IPS DF 4.7 (cell line): ENCODE measurements around the gene MACROH2A1.

Experiments used
- DNase-seq: peaks from one replicate; pipeline ENCODE4 v3.0.0-alpha.2; 2013; ENCODE audit warnings: low spot score; ENCODE audit errors: extremely low read depth

Gene MACROH2A1

DNA sequence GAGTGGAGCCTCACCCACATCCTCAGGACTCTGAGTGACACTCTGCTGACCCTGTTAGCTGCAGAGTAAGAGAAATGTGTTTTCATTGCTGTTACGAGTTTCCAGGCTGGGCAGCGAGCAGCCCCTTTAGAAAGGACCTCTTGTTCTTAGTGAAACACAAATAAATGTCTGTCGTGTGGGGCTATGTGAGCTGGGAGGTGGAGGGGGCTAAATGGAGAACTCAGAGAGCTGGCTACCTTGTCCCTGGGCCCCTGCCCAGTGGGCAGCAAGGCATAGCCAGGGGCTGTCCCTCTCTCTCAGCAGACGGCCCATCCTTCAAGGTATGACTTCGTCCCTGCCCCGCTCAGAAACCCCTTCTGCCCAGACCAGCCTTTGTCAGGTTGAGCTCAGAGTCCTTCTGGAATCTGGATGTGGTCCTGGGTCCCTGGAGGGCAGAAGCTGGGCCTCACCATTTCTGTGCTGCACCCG, 38.0 kb upstream of the MACROH2A1 start:
- DNase-seq = no peak

DNA sequence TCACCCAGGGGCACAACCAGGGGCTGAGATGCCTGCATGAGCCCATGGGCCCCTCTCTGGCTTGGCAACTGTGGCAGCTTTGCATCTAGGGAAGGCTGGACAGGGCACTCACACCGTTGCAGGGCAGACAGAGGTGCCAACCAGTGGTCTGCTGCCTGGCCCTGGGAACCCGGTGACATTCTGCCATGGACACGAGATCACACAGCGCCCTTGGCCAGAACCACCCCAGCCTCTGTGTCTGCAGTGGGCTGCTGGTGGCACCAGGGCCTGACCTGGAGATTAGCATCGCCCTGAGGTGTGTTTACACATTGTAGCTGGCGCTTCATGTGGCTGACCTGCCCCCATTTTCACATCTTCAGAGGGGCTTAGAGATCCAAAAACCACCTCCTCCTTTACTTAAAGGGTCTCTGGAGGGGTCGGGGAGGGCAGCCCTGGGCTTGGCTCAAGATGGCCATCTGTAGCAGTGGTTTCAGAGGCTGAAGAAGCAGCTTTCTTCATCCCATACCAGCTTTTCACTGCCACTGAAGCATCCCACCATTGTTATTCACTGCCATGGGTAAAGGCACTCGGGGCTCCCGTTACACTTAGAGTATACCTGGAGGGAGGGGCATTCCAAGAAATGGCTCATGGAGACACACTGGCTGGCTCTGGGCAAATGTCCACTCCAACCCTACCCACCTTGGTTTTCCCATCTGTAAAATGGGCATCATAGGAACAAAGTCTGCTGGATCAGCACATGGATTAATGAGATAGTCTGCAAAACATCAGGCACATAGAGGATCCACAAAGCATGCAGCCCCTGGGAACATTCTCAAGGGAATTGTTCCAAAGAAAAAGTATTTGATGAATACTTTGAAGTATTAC, 36.7 kb upstream of the MACROH2A1 start:
- DNase-seq = no peak

DNA sequence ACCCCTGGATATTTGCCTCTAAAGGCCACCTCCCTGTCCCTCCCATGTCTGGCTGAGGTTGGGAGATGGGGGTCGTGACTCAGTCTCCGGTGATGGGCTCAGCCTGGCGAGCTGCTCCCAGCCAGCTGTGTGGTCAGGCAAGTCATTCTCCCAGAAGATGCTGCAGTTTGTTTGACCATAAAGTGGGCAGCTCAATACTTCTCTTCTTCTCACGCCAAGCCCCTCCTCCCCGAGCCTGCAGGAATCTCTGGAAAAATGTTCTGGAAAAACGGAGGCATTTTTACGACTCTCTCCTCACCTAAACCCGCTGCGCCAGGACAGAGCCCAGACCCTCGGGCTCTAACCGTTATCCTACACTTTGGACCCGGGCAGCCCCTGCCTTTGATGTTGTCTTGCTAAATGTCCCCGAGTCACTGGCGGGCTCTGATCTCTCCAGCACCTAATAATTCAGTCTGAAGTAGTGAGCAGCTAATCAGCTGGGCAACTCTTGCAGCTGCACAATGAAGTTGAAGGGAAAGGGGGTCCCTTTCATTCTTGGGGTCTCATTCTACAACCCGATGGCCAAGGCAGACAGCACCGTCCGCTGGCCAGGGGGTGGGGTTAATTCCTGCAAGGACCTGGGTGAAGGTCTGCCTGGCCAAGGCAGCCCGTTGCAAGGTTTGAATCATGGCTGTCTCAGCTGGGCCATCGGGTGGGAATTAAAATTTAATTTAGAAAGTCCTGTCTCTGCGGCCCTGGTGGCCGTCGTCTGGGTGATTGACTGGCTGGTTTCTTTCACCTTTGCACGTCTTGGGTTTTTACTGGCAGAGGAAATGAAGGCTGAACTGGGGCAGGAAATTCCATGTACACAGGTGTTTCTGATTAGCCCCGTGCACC, 35.8 kb upstream of the MACROH2A1 start:
- no peak for DNase-seq

DNA sequence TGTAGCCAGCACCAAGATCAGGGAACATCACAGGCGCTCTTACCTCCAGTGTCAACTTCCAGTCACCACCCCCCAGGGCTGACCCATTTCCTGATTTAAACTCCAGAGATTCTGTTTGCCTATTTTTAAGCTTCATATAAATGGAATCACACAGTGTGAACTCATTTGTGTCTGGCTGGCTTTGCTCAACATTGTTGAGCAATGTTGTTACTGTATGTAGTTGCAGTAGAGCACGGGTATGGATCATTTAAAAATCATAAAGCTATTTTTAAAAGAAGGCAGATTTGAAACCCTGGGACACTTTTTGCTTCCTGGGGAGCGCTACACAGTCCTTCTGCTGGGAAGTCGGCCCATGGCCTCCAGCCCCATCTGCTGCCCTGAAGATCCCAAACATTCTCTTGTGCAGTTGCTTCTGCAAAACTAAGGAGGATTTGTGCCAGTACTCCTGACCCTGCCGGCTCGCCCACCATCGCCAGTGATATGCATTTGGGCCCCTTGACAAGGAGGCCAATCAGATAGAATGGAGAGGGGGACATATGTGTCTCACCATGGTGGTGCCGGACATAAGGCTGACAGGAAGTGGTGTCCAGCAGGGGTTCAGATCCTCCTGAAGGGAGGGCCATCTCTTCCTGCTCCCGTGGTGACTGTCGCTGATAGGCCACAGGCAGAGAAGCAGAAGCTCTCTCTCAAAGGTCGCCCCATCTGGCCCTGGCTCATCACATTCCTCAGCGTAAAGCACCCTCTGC, 34.8 kb upstream of the MACROH2A1 start:
- no peak for DNase-seq

DNA sequence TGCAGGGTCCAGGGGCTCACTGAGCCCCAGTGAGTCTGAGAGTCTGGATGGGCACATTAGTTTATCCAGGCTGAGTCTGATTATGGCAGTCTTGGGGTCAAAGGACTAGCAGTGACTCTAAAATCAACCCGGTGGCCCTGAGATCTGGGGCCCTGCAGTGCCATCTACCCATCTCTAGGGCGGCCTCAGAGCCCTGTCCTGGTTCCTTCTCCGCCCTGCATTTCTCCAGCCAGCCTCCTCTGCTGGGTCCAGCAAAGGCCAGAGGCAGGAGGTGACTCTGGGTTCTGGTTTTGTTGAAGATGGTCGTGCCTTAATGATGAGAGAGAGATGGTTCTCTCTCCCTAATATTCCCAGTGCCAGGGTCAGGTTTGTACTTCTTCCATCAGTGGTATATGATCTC, 33.1 kb upstream of the MACROH2A1 start:
- no peak for DNase-seq

DNA sequence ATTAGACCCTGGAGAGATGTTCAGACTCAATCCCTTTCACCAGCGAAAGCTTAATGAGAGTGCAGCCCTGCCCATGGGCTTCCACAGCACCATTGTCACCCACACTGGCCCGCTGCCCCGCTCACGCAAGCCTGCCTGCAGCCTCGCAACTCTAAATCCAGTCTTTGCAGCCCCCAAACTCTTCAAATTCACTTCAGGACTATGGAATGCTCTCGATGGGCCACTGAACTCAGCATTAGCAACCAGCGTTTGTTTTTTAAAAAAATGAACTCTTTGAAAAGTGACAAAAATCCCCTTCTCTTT, 31.1 kb upstream of the MACROH2A1 start:
- DNase-seq = no peak

DNA sequence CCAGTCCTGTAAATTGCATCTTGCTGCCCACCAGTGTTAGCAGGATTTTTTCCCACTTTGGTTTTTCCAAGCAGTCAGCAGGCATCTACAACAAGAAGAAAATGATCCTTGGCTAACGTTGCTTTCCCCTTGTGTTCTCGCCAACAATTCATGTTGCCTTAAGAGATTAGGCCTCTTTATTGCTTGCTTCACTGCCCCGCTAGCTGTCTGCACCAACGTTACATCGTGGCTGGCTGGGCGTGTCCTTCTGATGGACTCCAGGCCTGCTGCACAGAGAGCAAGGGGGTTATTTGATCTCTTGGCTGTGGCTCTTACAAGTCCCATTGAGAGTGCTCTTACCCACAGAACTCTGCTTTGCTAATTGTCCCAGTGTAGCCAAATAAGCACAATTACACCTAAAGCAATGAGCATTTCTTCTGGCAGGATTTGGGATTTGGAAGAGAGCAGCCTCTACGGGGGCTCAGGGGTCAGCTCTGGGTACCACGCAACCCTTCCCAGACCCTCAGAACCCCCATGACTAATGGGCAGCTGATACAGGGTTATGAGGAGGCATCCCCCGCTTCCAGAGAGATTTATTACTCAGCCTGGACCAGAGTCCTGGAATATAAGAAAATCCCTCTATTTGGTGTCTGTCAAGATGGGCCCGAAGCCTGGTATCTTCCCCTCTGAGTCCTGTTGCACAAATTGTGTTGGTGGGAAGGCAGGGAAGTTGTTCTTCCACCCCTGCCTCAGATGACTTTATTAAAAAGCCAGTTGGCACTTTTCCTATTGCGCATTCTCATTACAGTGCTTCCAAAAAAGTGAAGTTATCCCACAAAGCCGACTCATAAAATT, 30.5 kb upstream of the MACROH2A1 start:
- DNase-seq = no peak

DNA sequence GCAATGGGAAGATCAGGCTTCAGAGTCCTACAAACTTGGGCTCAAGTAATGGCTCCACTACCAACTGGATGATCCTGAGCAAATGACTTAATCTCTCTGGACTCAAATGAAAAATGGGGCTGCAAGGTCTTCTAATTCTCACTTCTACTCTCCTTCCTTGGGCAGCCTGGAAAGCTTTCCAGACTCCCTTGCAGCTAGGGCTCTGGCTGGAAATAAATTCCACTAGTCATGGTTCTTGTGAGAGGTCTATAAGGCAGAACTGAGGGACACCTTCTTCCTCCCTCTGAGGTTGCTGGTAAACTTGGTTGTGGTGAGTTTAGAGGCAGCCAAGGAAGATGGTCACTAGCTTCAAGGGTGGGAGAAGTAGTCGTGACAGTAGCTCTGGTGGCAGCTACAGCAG, 29.6 kb upstream of the MACROH2A1 start:
- DNase-seq = no peak

DNA sequence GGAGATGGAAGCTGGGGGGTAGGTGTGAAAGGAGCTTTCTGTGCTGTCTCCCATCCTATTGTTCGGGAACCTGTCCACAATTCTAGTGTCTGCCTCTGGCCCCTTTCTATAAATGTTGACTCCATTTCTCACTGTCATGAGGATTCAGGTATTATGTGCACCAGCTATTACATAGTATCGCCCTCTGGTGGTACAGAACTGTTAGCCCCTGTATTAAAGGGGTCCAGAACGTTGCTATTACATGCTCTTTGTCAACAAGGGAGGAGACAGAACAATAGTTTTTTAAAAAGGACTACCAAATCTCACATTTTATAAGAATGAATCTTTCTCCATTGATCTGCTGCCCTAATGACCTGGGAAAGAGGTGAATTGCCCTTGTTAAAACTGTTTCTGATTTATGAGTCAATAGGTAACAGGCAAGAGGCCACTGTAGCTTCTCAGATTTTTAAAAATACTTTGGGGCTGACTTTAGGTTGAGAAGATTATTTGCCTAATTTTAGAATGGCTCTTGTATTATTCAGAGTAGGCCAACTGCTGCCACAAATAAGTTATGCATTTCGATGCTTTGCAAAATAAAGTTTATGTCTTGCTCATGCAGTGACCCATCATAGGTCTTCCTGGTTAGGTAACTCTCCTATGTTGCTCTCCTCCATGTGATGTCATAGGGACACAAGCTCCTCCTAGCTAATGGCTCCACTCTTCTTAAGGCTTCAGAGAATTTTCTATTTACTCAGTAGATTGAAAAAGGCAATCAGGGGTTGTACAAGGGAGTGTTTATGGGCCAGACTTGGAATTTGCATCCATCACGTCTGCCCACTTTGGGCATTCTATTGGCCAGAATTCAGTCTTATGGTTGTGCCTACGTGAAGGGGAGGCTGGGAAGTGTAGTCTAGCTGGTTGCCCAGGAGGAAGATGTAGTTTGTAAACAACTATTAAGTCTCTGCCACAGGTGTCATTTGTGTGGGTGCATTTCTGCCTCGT, 27.4 kb upstream of the MACROH2A1 start:
- no peak for DNase-seq

DNA sequence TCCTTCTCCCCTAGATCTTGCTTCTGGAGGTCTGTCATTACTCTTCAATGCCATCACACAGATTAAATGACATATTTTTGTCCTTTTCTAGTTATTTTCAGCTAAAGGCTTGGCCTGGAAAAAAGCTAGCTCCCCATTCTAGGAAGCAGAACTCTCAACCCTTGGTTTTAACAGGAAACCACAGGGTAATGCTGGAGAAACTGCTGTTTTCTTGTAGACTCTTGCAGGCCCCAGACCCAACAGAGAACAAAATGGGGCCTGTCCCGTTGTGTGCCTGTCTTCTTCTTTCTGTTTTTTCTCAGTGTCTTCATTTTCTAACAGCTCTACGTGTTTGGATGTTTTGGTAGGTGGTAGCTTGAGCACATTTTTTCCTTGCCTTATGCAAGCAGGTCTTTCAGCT, 26.6 kb upstream of the MACROH2A1 start:
- no peak for DNase-seq

DNA sequence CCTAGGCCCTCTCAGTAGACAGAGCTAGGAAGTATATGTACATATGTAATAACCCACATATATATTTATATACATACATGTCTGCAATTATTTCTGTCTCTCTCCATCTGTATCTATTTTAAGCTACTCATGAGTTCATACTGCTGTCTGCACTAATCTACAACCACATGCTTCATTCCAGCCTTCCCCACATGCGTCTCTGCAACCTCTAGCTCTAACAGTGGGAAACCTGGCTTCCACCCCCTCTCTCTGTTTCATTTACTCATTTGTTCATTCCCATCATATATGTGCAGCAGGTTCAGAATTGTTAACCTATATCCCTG, 24.8 kb upstream of the MACROH2A1 start:
- no peak for DNase-seq

DNA sequence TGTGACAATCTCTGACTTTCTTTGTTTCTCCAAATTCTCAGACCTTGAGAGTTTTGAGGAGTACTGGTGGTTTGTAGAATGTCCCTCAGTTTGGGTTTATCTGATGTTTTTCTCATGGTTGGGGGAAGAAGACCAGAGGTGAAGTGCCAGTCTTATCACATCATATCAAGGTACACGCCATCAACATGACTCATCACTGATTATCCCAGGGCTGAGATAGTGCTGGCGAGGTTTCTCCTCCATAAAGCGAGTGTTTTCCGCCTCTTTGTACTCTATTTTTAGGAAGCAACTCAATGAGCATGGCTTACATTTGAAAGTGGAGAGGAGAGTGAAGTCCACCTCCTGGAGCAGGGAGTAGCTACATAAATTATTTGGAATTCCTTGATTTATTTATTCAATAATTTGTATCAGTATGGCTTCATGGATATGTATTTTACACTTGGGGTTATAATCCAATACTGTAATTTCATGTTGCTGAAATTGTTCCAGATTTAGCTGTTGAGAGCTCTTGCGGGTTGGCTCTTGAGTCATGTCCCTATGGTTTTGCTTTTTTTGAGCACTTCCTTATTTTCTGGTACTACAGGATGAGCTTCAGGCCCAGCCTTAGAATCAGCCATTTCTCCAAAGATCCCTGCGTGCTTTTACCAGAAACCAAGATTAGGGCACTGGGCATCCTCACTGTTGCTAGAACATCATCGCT, 24.3 kb upstream of the MACROH2A1 start:
- no peak for DNase-seq

DNA sequence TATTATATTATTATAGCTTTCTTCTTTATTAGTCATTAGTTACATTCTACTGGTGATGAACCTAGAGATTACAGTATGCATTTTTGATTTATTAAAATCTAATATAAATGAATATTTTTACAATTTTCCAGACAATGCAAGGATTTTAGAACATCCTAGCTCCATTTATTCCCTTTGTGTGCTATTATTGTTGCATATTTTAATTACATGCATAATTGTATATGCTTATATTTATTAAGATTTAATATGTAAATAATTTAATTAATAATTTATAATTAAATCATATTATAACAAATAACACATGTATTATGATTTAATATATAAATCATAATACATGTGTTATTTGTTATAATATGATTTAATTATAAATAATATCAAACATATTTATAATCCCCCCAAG, 23.4 kb upstream of the MACROH2A1 start:
- no peak for DNase-seq

DNA sequence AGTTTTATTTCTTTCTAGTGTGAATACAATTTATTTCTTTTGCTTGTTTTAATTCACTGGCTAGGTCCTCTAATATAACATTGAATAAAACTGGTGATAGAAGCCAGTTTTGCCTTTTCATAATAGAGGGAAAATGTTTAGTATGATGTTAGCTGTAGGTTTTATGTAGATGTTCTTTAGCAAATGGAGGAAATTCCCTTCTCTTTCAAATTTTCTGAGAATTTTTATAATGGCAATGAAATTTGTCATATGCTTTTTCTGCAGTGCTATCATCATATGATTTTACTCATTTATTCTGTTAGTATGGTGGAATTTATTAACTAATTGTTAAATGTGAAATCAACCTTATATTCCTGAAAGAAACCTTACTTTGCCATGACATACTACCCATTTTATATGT, 18.1 kb upstream of the MACROH2A1 start:
- no peak for DNase-seq

DNA sequence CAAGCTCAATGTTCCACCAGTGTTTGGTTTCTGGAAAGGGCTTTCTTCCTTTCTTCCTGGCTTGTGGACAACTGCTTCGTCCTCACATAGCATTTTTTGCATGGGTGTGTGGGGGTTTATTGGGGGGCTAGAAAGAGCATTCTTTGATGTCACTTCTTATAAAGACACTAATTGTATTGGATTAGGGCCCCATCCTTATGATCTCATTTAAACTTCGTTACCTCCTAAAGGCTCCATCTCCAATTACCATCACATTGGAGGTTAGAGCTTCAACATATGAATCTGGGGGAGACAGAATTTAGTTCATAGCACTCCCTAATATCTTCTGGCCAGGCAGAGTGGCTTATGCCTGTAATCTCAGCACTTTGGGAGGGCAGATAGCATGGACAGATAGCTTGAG, 6.1 kb upstream of the MACROH2A1 start:
- DNase-seq = no peak

DNA sequence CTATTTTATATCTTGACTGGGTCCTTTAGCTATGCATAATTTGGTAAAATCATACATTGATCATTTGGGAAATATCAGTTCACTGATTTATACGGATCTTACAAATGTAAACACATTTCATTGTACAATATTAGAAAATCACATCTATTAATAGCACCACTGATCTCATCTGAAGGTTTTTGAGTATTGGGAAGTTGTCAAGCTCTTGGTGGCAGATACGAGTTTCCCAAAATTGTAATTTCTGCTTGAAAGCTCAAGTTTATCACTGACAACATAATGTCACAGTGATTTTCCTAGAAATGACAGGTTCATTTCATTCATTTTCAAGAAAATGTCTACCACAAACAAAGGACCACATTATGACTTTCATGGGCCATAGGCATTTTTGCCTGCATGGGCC, 3.0 kb upstream of the MACROH2A1 start:
- DNase-seq = no peak

DNA sequence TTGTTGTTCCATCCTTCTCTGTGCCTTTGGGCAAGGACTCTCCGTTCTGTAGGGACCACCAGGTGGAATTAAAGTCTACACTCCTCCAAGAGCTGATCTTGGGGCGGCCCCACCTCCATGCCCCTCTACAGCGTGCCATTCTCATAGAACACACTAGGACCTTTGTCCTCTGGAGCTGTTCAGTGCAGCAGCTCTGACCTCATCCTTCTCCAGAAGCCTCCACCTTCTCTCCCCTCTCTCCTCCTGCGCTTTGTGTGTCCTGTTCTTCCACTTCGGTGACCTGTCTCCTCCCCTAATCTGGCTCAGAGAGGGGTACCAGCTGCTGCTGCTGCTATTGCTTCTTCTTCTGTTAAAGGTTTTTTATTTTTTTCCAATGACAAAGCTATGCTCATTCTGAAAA, 1.8 kb upstream of the MACROH2A1 start:
- no peak for DNase-seq

DNA sequence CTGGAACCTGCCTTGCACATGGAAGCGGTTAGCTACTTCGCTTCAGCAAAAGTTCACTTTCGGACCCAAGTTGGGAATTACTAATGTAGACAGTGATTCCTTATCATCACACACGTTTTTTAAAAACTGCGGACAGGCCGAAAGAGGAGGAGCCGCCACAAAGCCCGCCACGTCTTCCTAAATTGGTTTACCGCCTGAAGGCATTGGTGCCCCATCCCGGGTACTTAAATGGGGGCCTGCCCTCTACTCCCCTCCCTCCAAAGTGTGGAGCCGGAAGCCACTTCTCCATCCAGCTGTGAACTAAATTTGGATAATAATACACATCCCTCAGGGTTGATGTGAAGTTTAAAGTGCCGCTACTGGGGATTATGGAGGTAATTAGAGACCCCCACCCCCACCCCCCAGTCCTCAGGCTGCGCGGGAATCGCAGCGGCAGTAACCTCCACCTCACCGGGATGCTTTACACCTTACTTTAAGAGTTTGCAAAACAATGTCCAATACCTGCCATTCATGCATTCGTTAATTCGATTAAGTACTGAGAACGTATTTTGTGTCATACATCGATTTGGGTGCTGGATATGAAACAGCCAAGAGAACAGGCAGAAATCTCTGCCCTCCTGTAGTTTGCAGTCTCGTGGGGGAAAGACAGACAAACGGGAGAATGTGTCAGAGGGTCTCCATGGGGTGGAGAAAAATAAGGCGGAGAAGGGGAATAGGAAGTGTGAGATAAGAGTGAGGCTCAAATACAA, 937 bp upstream of the MACROH2A1 start:
- no peak for DNase-seq
